T1000 (cell line): ENCODE results near the gene MUC20.
"Not testable (repeated sequence)": the region's sequence is repeated elsewhere in the genome, so short reads cannot be mapped to it uniquely, and the experiment has no call there.

ENCODE experiments used
- DNase-seq: peaks from one replicate; lab custom pipeline; 2025; ENCODE audit warnings: mixed read lengths; lab: John Stamatoyannopoulos, UW

Gene MUC20

GRCh38 chr3:195692781-195693427, 27.9 kb upstream of the MUC20 start:
- DNase-seq = no peak

DNA sequence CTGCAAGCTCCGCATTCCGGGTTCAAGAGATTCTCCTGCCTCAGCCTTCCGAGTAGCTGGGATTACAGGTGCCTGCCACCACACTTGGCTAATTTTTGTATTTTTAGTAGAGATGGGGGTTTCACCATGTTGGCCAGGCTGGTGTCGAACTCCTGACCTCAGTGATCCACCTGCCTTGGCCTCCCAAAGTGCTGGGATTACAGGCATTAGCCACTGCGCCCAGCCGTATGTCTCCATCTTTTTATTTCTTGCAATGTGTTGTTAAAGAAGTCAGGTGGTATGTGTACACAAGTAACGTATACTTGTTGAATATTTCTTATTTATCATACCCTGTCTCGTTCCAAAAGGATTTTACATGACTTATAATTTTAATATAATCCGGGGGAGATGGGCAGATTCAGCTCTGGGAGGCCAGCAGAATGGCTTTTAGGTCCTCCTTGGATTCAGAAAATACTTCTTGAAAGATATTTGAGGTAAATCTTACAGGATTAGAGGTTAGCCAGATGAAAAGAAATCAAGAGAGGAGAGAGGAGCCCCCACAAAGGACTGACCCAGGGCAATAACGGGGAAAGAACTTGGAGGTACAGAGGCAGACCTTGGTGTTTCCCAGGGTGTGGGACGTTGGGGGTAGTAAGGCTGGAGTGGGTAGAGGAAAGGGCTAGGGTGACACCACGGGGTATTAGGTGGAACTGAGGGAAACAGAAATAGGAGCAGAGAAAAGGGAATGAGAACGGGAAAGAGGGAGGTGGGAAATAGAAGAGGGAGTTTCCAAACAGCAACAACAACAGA, 27.2 kb upstream of the MUC20 start:
- DNase-seq = no peak

DNA sequence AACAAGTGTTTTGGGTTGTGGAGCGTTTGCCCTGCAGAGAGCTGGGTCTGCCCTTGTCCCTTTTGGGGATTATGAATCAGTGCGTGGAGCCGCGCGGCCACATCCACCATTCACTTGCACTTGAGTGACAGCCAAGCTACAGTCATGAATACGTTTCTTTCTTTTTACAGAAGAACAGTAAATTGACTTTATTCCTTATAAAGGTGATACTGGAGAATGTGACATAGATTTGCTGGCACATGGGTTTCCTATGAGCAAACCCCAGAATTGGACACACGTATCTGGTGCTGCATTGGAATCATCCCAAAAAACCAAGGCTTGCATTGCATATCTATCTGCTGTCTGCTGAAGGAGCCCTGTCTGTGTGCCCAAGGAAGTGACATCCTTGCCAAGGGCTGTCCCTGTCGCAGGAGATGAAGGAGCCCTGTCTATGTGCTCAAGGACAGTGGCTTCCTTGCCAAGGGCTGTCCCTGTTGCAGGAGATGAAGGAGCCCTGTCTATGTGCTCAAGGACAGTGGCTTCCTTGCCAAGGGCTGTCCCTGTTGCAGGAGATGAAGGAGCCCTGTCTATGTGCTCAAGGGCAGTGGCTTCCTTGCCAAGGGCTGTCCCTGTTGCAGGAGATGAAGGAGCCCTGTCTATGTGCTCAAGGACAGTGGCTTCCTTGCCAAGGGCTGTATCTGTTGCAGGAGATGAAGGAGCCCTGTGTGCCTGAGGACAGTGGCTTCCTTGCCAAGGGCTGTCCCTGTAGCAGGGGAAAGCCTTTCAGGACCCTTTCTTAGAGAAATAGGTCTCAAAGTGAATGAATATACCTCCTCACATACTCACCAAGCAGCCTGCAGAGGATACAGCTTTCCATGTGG, 26.3 kb upstream of the MUC20 start:
- not testable (repeated sequence) for DNase-seq

DNA sequence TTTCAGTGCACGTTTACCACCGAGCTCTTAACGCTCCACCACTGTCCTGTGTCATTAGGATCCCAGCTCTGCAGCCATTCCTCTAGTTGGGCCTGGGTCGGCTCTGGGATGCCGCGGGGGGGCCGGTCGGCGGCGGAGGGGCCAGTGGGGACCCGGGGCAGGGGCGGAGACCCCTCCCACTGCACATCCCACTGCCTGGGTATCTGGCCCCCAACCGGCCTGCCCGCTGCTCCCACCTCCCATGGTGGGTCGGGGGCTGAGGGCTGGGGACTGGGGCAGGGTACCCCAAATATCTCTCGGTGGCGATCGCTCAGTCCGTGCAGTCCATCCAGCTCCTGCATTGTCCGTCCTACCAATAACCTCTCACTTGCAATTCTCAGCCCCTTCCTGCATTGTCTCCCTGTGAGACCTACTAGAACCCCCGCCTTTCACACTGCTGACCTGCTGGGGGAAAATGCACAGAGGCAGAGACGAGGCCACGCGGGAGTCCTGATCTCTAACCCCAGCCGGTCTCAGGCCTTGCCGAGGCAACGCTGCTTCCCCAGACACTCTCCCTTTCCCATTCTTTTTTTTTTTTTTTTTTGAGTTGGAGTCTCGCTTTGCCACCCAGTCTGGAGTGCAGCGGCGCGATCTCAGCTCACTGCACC, 24.0 kb upstream of the MUC20 start:
- no peak for DNase-seq

DNA sequence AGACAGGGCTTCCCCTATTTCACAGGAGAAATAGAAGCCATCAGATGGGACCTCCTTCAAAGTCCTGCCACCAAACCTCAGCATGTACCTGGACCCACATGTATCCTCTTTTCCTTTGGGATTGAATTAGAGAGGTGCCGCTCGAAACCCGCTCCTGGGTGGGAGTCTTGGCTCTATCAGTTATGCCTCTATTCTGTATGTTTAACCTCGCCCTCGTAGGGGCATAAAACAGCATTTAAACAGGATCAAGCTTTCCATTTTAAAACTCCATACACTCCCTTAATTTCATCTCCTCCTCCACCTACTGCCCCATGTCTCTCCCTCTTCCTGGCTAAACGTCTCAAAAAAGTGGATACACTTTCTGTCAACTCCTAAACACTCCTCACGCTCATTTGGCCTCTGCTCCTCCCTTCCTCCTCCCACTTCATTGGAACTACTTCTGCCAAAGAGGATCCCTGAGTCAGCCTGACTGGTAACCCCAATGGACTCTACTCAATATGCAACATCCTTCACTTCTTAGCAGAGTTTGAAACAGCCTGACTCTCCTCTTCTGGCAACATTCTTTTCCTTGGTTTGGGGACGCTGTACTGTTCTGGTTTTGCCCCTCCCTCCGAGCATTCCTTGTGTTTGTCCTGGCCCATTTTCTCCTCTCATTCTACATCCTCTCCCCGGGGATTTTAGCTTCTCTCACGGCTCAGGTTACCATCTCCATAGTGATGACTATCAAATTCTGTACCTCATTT, 23.0 kb upstream of the MUC20 start:
- DNase-seq = no peak

GRCh38 chr3:195698325-195698646, 22.5 kb upstream of the MUC20 start:
- no peak for DNase-seq

DNA sequence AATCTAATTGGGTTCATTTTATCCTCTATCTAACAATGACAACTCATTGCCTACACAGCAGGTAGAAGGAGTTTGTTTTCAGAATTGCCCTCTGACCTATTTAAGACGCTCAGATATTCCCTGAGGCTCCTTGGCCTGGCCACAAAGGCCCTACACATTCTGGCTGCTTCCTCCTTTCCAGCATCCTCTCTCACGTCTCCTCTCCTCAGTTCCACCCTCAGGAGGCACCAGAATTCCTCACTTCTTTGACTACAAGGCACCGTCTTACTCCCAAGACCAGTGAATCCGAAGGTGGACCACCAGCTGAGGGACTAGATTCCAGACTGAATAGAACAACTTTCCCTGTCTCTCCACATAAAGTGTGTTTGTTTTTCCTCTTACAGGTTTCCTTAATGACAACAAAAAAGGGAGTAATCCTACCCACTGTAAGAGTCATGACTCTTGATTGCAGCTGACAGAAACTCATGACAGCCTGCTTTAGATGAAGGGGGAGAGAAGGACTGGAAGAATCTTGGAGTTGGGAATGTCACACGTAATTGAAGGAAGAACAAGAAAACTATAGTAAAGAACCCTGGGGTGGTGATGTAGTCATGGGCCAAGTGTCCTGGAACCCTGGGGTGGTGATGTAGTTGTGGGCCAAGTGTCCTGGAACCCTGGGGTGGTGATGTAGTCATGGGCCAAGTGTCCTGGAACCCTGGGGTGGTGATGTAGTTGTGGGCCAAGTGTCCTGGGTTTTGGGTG, 22.0 kb upstream of the MUC20 start:
- no peak for DNase-seq

- no peak for DNase-seq
Observed at GRCh38 chr3:195699388-195699771, 21.4 kb upstream of the MUC20 start.

DNA sequence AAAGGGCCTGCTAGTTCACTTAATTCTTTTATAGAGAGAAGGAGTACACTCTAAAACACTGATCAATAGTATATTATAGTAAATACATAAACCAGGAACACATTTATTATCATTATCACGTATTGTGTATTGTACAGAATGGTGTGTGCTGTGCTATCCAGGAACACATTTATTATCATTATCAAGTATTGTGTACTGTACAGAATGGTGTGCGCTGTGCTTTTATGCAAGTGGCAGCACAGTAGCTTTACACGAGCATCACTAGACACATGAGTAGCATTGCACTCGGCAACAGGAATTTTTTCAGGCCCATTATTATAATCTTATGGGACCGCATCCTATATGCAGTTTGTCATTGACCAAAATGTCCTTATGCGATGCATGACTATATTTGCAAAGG, 20.9 kb upstream of the MUC20 start:
- DNase-seq = no peak

DNA sequence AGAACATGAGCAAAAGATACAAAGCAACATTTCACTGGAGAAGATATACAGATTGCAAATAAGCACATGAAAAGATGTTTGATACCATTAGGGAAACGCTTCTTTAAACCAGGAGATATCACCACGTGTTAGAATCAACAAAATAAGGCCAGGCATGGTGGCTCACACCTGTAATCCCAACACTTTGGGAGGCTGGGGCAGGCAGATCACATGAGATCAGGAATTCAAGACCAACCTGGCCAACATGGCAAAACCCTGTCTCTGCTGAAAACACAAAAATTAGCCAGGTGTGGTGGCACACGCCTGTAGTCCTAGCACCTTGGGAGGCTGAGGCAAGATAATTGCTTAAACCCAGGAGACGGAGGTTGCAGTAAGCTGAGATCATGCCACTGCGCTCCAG, 20.5 kb upstream of the MUC20 start:
- DNase-seq = no peak

- DNase-seq = no peak
Observed at GRCh38 chr3:195701042-195701915, 19.5 kb upstream of the MUC20 start.

GRCh38 chr3:195703776-195704175, 17.0 kb upstream of the MUC20 start:
- DNase-seq = no peak

DNA sequence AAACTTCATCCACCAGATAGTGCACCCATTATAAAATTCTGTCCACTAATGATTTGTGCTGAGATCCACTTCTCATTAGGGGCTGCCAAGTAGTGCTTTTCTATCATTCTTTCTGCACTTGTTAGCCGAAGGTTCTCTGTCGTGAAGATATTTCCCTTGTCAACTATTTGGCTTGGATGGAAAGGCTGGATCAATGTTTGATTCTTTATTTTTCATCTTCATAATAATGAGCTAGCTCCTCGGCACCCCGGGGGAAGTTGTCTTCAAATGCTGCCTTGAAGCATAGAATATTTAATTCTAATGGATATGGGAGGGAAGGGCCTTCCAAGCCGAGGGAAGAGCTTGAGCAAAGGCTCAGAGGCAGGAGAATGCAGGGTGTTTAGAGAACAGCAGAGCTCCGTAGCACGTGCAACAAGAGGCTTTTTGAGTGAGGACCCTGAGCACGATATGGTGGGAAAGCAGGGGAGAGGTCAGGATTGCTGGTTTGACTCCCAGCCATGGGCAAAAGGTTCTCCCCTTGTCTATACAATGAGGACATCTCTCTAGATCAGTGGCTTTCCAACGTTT, 16.3 kb upstream of the MUC20 start:
- no peak for DNase-seq

DNA sequence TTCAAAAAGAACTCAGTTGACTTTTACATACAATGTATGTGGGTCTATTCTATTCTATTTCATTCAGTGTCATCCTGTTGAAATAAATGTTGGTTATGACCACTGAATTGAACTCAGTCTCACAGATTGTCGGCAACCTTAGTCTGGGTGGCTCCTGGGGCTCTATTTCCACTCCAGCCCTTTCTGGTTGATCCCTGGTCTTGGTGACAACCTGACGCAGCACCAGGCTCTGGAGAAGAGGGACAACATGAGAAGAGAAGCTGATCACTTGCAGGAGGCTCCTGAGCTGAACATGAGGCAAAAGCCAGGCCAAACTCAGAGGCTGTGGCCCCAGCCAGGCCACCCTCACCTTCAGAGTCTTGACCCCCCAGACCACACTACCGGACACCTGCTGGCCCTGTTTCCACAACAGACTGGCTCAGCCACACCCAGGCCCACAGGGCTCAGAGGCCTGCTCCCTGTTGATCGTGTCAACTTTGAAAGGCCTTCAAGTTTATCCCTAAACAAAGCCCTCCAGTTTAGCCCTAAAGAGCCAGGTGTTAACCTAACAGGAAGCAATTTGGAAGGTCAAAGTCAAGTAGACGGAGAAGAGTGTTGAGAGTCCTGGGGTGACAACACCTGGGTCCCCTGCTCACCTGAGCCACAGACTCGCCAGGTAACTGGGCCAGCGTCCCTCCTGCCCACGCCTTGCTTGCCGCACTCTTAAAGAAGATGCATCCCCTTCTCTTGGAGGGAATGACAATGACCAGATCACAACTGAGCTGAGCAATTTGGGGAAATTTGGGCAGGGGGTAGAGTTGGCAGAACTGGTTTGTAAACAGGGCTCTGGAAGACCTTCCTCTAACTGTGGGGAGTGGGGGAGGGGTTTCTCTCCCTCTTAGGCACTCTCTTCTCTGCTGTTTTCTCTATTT, 15.4 kb upstream of the MUC20 start:
- DNase-seq = no peak

GRCh38 chr3:195708061-195708460, 12.7 kb upstream of the MUC20 start:
- no peak for DNase-seq

DNA sequence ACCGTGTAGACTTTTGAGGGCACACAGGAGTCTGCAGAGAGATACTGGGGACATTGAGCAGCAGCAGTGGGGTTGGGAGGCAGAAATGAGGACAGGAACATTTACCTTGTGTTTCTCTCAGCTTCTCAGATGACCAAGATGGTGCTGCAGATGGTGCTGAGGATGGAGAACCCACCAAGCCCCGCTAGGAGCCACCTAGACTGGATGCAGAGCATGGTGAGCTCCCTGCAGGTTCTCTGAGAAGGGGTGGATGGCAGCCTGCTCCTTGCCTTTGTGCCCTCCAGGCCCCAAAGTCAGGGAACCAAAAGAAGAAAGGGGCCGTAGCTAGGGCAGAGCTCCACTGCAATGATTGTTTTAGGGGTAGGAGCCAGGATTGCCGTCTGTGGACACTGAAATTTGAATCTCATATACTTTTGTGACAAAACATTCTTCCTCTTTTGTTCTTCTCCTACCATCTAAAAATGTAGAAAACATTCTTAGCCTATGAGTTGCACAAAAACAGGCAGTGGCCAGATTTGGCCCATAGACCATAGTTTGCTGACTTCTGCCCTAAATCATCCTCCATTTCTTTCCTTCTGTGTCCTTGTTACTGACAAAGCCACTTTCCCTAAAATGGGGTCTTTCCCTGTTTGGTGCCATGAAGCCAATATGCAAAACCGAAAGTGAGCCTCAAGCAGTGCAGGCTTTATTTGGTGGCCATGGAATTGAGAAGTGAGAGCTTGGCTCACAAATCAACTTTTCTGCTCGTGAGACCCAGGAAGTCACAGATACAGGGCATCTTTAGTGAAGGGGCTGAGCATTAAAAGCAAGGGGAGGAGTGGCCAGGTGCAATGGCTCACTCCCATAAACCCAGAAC, 11.9 kb upstream of the MUC20 start:
- no peak for DNase-seq

- DNase-seq = no peak
Observed at GRCh38 chr3:195709676-195710085, 11.1 kb upstream of the MUC20 start.
